ENCODE data around the gene MTA3.

DNA sequence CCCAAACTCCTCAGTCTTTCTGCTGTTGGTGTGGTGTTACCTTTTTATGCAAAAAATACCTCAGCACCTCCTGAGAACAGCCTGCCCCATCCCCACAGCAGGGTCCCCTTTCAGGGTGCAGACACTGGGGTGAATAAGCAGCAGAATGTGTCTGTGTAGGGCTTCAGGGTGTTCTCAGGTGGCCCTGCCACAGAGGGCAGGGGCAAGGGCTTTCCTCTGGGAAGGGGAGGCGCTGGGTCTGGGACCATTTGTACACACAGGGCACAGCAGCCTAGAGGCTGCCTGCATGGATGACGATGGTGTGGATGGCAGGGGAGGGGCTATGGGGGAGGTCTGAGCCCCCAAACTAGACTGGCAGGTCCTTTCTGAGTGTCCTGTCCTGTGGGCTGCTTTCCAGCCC lies 221.3 kb downstream of the MTA3 start:
- TF ChIP-seq EZH2phosphoT487 (IDR thresholded peaks at IDR 0.05), result no peak
- no peak for TF ChIP-seq EZH2 (IDR thresholded peaks at IDR 0.05)
- TF ChIP-seq, protein P1, sequence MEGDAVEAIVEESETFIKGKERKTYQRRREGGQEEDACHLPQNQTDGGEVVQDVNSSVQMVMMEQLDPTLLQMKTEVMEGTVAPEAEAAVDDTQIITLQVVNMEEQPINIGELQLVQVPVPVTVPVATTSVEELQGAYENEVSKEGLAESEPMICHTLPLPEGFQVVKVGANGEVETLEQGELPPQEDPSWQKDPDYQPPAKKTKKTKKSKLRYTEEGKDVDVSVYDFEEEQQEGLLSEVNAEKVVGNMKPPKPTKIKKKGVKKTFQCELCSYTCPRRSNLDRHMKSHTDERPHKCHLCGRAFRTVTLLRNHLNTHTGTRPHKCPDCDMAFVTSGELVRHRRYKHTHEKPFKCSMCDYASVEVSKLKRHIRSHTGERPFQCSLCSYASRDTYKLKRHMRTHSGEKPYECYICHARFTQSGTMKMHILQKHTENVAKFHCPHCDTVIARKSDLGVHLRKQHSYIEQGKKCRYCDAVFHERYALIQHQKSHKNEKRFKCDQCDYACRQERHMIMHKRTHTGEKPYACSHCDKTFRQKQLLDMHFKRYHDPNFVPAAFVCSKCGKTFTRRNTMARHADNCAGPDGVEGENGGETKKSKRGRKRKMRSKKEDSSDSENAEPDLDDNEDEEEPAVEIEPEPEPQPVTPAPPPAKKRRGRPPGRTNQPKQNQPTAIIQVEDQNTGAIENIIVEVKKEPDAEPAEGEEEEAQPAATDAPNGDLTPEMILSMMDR (IDR thresholded peaks at IDR 0.05), result no peak
